Left ventricle myocardium superior (tissue), 1 donor: ENCODE measurements around the gene HLCS. TPM values are rescaled to one million over a fixed set of nuclear protein-coding genes. Genes with fewer than 3 reads are reported as not detected.
"Not testable (repeated sequence)": the region's sequence is repeated elsewhere in the genome, so short reads cannot be mapped to it uniquely, and the experiment has no call there.

Source experiments
- ATAC-seq: fragments of 200-7000 bp; cut with Tn5 transposase; one replicate; pipeline ENCODE4 v1.9.1; 2020; ENCODE audit warnings: mild to moderate bottlenecking, moderate library complexity
- DNase-seq: peaks from one replicate; pipeline ENCODE4 v3.0.0-alpha.2; 2020
- intact Hi-C: fragments of 100-400 bp; cut with micrococcal nuclease; formaldehyde crosslinking; loops from one replicate; pipeline ENCODE4 v1.11.0; 2022
- long read RNA-seq: library from polyadenylated mRNA; unstranded; transcript quantifications from one replicate; pipeline ENCODE4 v2.0.0, GENCODE V29; 2021
- total RNA-seq: library from RNA; stranded (reverse); fragmentation: NEBNext Ultra II Directional; extraction: Animal tissue kit (Norgen Biotek cat#: 25700); gene quantifications from one replicate; pipeline ENCODE4 v1.2.1, GENCODE V29; 2021
- donor health status: DM: no; HTN: yes; CAD: no; lungs with severe emphysema.

Gene HLCS
- 6.2 TPM for total RNA-seq
- long read RNA-seq, partial matches to known transcripts, result 1 of 5 reads
- long read RNA-seq, other reads (novel, unspliced or antisense), result 4 of 5 reads

DNA sequence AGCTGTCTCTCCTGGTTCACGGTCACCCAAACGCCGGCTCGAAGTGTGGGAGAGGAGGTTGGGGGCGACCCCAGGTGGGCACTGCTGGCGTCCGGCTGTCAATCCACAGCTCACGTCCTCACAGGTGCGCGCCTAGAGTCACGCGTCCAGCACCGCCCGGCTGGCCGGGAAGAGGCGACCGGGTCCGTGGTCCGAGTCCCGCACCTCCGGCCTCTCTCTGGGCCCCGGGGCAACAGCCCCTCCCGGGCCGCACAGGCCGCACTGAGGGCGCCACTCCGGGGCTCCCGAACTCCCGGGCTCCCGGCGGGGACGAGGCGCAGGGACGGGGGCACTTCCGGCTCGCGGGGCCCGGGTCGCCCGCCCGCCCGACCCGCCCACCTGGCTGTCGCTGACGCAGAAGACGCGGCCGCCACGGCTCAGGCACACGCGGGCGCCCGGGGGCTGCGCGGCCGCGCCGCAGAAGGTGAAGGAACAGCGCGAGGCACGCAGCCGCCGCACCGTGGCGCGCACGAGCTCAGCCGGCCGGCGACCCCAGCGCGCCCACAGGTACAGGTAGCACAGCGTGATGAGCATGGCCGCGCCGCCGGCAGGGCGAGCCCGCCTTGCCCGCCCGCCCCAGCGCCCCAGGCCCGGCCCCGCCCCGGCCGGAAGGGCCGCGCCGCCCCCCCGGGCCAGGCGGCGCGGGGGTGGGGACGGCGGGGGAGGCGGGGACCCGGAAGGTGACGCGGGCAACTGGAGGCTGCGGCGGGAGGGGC is at the start of gene HLCS:
Gene HLCS, minus strand, starts transcription at position 604 of the 755 bp plus-strand sequence. Its CDS starts 31 bp downstream, at position 573.
- intact Hi-C loops, result no loop called here
- DNase-seq (peak; percentile 77), ATAC-seq (peak; percentile 90)

DNA sequence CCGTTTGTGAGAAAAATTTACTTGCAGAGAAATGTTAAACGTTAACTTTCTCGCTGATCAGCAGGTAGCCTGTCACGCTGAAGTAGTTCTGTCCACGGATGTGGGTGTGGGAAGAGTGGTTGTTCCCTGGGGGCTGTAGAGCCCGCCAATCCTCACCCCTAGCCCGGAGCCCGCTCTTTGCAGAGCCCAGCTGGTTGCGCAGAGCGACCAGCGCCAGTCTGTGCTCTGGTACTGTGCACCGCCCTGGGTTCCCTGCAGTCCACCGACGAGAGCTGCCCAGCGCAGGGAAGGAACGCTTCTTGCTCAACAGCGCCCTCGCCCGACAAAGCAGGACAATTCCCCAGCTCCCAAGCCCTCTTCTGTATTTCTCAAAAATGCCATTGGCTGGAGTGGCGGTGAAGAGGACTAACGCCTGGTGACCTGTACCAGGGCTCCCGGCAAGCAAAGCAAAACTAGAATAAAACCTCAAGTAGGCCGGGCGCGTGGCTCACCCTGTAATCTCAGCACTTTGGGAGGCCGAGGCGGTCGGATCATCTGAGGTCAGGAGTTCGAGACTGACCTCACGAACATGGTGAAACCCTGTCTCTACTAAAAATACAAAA is 43.4 kb upstream of the HLCS start:
- DNase-seq, result peak; percentile 86
- ATAC-seq, result peak; percentile 99
- intact Hi-C loops, result no loop called here

DNA sequence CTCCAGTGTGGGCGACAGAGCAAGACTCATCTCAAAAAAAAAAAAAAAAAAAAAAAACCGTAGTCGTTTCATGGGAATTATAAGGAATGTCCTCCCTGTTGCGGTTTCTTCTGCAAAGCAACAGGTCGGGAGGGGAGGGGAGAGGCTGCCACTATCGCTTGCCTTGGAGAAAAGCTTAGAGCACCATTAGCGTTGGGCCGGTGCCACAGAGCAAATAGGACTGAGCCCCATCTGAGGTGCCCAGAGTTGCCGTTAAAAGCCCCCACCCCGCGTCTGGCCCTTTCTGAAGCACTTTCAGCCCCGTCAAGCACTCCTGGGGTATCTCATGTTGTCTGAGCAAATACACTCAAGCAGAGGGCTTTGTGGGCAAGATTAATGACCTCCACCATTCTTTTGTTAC is 42.3 kb upstream of the HLCS start:
- DNase-seq, result no peak
- ATAC-seq, result no peak
- intact Hi-C loops, result no loop called here

DNA sequence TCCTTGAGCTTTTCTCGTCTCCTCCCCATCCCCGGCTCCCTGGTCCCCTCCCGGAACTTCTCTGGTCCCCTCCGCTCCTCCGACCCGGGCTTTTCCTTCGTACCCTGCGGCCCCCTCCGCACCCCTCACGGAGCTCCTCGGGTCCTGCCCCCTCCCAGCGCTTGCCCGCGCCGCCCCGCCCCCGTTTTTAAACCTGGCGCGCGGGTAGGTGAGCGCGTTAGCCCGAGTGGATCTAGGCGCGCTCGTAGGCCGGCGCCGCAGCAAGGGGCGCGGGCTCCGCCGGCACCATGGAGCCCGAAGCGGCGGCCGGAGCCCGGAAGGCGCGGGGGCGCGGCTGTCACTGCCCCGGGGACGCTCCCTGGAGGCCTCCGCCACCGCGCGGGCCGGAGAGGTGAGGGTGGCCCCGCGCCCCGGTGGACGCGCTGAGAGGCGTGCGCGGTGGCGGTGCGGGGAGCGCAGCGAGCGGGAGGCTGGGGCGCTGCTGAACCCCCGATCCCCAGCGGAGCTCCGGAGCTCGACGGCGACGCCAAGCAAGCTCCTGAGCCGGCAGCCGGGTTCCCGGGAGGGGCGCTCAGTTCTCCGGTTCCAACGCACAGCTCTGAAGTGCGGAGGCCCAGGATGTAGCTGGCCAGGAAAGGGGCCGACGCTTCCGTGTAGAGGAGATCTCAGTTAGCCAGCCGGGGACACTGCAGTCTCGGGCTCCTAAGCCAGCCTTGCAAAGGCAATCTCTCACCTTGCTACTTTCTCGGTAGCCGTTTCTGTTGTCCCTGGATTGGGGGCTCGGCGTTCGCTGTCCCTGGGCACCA is 40.2 kb upstream of the HLCS start, which contains the start of gene RIPPLY3:
Gene RIPPLY3, plus strand, starts transcription at position 217 of the 806 bp plus-strand sequence. Its CDS starts 71 bp downstream, at position 288.
- DNase-seq (no peak), ATAC-seq (no peak)
- intact Hi-C loops, result no loop called here

DNA sequence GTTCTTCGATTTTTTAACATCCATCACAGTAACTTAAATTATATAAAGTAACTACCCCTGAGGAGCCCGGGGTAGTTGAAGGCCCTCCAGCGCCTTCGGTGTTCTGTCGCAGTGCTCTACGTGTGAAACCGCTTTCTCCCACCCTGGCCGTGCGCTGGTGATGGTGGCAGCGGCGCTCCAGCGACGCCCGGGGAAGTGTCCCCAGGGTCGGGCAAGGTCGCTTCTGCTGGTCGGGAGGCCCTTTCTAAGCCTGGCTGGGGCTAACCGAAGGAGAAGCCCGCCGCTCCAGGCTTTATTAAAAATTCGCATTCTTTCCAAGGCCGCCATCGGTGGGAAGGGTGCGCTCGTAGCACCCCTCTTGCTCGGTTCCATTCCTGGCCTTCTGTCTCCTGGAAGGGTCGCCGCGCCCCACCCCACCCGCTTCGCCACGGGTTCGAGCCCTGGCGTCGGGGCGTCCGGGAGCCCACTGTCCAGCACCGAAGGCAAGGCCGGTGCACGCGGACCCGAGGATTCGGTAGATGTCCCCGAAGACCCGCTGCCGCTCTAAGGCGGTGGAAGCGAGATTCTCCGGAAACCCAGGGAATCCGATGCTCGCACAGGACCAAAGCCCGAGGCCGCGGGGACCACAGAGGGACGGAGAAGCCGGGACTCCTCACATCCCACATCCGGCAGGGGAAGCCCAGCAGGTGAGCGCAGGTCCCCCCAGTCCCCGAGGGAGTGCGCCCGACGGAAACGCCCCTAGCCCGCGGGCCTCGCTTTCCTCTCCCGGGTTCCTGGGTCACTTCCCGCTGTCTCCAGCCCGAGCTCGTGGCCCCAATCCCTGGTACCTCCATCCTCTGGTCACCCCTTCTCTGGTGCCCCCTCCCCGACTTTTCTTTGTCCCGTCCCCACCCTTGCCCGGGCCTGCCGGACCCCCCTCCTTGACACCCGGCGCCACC is 39.3 kb upstream of the HLCS start:
- DNase-seq (no peak), ATAC-seq (no peak)
- intact Hi-C loops, result no loop called here

DNA sequence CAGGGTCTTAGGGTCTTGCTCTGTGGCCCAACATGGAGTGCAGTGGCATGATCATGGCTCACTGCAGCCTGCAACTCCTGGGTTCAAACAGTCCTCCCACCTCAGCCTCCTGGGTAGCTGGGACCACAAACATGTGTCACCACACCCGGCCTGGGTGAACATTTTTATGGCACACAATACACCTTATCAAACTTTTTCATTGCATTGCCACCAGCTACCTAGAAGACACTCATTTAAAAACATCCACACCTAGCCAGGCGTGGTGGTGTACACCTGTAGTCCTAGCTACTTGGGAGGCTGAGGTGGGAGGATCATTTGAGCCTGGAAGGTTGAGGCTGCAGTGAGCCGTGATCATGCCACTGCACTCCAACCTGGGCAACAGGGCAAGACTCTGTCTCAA is 37.4 kb upstream of the HLCS start:
- ATAC-seq, DNase-seq, intact Hi-C loops: not testable (repeated sequence)

DNA sequence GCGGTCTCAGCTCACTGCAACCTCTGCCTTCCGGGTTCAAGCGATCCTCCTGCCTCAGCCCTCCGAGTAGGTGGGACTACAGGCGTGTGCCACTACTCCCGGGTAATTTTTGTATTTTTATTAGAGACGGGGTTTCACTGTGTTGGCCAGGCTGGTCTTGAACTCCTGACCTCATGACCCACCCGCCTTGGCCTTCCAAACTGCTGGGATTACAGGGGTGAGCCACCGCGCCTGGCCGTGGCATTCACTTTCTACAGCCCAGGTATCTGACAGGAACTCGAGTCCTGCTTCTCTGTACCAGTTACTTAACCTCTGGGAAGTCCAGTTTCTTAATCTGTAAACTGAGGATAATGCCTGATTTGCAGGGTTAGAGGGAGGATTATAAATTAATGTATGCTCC is 36.4 kb upstream of the HLCS start:
- ATAC-seq, DNase-seq, intact Hi-C loops: not testable (repeated sequence)

DNA sequence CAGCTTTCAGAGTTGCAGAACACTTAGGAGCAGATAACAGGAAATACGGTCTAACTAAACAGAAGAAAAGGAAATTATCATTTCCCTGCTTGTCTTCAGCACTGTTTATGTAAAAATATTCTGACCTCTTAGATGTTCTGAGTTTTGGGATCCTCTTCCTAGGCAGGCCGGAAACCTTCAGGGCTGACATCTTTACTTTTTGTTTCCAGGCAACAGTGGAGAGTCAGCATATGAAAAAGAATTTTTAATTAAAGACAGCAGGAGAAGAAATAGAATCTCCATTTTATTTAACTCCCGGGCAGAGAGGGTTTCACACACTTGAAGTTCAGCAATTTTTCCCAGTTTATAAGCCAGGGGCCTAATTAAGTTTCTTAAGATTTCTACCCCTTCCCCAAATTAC is 35.0 kb upstream of the HLCS start:
- no peak for ATAC-seq
- intact Hi-C loops, result no loop called here
- DNase-seq, result no peak

DNA sequence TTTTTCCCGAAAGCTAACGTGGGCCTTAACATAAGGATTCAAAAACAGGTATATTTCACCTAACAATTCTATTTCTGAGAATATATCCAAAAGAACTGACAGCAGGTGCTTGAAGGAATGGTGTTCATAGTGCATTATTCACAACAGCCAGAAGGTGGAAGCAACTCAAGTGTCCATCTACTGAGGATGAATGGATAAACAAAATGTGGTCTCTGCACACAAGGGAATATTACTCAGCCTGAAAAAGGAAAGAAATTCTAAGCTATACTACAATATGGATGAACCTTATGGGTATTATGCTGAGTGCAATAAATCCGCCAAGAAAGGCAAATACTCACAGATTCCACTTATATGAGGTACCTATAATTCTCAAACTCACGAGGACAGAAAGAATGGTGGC is 33.9 kb upstream of the HLCS start:
- intact Hi-C loops, result no loop called here
- ATAC-seq (no peak), DNase-seq (no peak)

DNA sequence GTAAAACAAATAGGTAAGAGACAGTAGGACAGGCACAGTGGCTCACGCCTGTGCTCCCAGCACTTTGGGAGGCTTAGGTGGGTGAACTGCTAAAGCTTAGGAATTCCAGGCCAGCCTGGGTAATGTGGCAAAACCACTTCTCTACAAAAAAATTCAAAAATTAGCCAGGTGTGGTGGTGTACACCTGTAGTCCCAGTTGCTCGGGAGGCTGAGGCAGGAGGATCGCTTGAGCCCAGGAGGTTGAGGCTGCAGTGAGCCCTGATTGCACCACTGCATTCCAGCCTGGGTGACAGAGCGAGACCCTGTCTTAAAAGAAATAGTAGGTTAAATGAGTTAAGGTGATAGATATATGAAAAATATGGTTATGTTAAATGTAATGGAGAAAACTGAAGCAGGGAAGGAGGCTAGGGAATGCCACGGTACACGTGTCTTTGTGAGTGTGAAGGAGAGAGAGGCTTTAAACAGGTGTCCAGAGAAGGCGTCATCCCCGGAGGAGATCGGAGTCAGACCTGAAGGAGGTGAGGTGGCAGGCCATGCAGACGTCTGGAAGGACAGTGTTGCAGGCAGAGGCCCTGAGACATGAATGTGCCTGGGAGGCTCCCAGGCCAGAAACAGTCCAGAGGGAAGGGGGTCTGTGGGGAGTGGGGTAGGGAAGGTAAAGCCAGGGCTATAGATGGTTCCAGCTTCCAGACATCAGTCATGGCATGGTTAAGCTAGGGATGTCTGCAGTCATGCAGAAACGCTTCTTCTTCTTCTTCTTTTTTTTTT is 32.8 kb upstream of the HLCS start:
- ATAC-seq, result no peak
- no peak for DNase-seq
- intact Hi-C loops, result no loop called here

DNA sequence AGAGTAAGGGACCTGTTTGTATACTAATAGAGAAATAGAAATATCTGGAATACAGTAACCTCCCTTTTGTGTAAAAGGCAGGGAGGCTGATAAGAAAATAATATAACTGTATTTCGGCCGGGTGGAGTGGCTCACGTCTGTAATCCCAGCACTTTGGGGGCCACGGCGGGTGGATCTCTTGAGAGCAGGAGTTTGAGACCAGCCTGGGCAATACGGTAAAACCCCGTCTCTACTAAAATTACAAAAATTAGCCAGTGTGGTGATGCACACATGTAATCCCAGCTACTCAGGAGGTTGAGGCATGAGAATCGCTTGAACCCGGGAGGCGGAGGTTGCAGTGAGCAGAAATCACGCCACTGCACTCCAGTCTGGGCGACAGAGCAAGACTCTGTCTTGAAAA is 28.8 kb upstream of the HLCS start:
- intact Hi-C loops, DNase-seq, ATAC-seq: not testable (repeated sequence)

DNA sequence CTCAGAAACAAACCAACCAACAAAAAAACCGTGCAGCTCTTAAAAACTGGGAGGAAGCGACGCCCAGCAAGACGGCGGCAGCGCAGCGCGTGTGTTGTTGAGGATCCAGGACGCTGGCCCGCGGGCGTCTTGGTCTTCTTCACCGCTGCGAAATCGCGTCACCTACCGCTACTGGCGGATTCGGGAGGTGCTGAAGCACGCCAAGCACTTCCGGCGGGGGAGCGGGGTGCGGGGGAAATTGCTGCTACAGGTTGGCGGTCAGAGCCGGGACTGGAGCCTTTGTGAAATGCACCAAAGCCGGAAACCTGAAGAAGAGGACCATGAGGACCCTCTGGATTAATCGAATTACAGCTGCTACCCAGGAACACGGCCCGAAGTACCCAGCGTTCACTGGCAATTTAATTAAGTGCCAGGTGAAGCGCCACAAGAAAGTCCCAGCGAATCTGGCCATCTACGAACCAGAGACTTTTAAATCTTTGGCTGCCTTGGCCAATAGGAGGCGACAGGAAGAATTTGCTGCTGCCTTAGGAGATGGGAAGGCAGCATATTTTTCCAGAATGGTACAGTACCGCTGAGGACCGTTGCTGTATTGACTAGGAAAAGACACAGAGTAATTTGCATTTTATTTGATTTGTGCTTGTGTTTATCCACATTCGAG is 28.2 kb upstream of the HLCS start:
- ATAC-seq, result no peak
- intact Hi-C loops, result no loop called here
- no peak for DNase-seq

DNA sequence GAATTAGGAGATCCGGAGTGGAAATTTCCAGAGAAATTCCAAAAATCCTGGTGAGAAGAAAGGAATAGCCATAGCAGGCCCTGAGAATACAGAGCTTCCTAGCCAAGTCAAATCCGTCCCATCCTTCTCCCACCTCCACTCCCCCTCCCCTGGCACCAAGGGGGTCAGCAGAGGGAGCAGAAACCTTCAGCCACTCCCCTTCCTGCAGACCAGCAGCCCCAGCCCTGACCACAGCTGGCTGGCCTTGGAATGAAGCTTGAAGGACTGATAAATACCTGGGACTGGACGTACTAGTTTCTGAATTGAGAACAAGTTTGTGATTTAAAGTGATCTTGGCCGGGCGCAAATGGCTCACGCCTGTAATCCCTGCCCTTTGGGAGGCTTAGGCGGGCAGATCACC is 26.2 kb upstream of the HLCS start:
- DNase-seq, result no peak
- ATAC-seq, result no peak
- intact Hi-C loops, result no loop called here

DNA sequence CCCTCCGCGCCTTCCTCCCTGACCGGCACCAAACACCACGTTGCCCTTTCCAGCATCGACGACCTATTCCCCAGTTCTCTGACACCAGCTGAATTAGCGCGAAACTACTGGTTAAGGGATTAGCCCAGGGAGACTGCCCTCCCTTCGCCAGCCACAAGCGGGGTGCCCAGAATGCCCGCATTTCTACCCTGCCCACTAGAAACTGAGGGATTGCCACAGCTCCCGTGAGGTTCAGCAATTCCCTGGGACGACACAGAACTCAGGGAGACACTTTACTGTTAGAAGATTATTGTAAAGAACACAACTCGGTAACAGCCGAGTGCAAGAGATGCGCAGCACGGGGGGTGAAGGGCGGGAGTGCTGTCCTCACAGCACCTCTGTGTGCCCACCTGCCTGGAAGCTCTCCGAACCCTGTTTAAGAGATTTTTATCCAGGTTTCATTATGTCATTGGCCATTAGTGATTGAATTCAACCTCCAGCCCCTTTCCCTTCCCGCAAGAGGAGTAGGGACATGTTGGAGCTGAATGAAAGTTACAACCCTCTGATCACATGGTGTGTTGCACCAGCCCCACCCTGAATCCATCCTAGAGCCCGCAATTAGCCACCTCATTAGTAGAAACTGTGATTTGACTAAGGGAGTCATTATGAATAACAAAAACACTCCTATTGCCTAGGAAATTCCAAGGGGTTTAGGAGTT is 24.2 kb upstream of the HLCS start:
- intact Hi-C loops, result no loop called here
- ATAC-seq, result no peak
- no peak for DNase-seq

DNA sequence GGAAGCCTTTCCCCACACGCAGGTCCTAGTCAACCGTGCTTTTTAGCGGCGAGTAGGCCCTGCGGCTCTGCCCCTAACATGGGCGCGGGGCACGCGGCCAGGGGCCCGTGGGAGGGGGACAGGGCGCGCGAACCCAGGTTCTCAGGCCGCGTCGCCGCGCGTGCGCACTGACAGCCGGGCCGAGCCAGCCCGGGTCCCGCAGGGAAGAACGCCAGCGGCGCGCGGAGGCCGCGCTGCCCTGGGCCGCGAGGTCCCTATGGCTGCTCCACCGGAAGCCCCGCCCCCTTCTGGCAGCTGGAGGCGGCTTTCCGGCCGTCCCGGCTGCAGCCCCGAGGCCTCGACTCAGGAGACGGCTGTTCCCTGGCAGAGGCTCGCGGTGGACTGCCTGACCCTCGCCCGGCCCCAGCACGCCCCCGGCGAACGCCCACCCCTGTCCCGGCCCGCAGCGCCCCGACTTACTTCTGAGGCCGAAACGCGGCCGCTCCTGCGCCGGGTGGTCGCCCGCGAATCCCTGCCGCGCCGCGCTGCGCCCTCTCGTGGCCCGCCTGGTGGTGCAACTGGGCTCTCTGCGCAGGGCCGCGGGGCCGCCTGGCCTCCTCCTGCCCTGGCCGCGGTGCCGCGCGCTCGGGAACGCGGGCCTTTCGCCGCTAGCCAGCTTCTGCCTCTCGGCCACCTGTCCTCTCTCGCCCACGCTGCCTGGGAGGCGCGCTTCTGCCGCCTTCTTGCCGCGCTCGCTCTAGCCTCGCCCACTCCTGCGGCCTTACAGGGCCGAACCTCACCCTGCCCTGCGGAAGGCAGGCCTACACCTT is 23.4 kb upstream of the HLCS start:
- DNase-seq (peak; percentile 98), ATAC-seq (peak; percentile 98)
- intact Hi-C loops, result no loop called here

DNA sequence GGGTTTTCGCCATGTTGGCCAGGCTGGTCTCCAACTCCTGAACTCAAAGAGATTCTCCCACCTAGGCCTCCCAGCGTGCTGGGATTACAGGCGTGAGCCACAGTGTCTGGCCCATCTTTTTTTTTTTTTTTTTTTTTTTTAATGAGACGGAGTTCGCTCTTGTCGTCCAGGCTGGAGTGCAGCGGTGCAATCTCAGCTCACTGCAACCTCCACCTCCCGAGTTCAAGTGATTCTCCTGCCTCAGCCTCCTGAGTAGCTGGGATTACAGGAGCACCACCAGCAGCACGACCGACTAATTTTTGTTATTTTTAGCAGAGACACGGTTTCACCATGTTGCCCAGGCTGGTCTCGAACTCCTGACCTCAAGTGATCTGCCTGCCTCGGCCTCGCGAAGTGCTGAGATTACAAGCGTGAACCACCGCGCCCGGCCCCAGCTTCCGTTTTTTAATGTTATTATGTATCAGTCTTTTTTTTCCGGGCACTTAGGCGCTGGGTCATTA is 22.8 kb upstream of the HLCS start:
- DNase-seq, intact Hi-C loops, ATAC-seq: not testable (repeated sequence)
